CD14-positive monocyte (primary cell): ENCODE data around the gene SNCAIP. TPM values are rescaled to one million over a fixed set of nuclear protein-coding genes. Genes with fewer than 3 reads are reported as not detected.

Experiments used
- DNase-seq, 3 donors: peaks; one replicate each; pipeline ENCODE4 v3.0.0-alpha.2; 2011 to 2022
- H2AFZ ChIP-seq: 2 replicates; pipeline ENCODE4 v1.6.0; 2012; ENCODE audit warnings: mild to moderate bottlenecking, low read depth, low read length, inconsistent platforms; ENCODE audit not compliant: insufficient read depth, poor library complexity, severe bottlenecking
- H3K27ac ChIP-seq, 2 donors: 1 replicate in 1 of 2; 2 replicates in 1 of 2; pipeline ENCODE4 v1.5.1; 2012 to 2013; ENCODE audit warnings: low read length in 2 of 2, control low read depth in 1 of 2, inconsistent platforms in 1 of 2, low read depth in 1 of 2, mild to moderate bottlenecking in 1 of 2
- H3K27me3 ChIP-seq, 2 donors: one replicate each; pipeline versions ENCODE4 v1.6.0 to v1.6.1; 2011 to 2013; ENCODE audit warnings: low read length in 2 of 2; ENCODE audit not compliant: control insufficient read depth in 2 of 2, insufficient read depth in 2 of 2
- H3K36me3 ChIP-seq, 2 donors: replicated peaks in 1 of 2; 1 replicate in 1 of 2; 2 replicates in 1 of 2; pipeline versions ENCODE4 v1.5.1 to v1.6.1; 2012 to 2013; ENCODE audit warnings: low read length in 2 of 2, control low read depth in 1 of 2, inconsistent platforms in 1 of 2, mild to moderate bottlenecking in 1 of 2; ENCODE audit not compliant: insufficient read depth in 2 of 2, control insufficient read depth in 1 of 2
- H3K4me1 ChIP-seq, 2 donors: 1 replicate in 1 of 2; 2 replicates in 1 of 2; pipeline versions ENCODE4 v1.5.1 to v1.6.1; 2012 to 2013; ENCODE audit warnings: low read length in 2 of 2, control low read depth in 1 of 2, inconsistent platforms in 1 of 2, mild to moderate bottlenecking in 1 of 2, moderate library complexity in 1 of 2; ENCODE audit not compliant: insufficient read depth in 2 of 2, control insufficient read depth in 1 of 2
- H3K4me2 ChIP-seq: replicated peaks from 2 replicates; pipeline ENCODE3; 2012; ENCODE audit warnings: low read length, moderate library complexity, mild to moderate bottlenecking; ENCODE audit not compliant: poor library complexity, severe bottlenecking; ENCODE audit errors: extremely low read depth
- H3K4me3 ChIP-seq, 3 experiments: fragments of 200-600 bp in 1 of 3; sonication (generic) in 1 of 3; replicated peaks in 1 of 3; 1 replicate in 2 of 3; 2 replicates in 1 of 3; pipeline ENCODE4 v1.5.1; 2011 to 2013; ENCODE audit warnings: low read length in 3 of 3, mild to moderate bottlenecking in 3 of 3, control low read depth in 2 of 3, low read depth in 2 of 3, inconsistent platforms in 1 of 3, moderate library complexity in 1 of 3
- H3K79me2 ChIP-seq: 2 replicates; pipeline ENCODE4 v1.6.0; 2012; ENCODE audit warnings: mild to moderate bottlenecking, control low read depth, inconsistent platforms, low read length, moderate library complexity; ENCODE audit not compliant: insufficient read depth
- H3K9ac ChIP-seq: 2 replicates; pipeline ENCODE4 v1.6.0; 2017; ENCODE audit warnings: low read length, mild to moderate bottlenecking; ENCODE audit not compliant: insufficient read depth, poor library complexity, severe bottlenecking
- H3K9me3 ChIP-seq, 2 donors: replicated peaks in 1 of 2; 1 replicate in 1 of 2; 2 replicates in 1 of 2; pipeline versions ENCODE4 v1.5.1 to v1.6.1; 2012 to 2013; ENCODE audit warnings: low read length in 2 of 2, control low read depth in 1 of 2; ENCODE audit not compliant: control insufficient read depth in 1 of 2, insufficient read depth in 1 of 2
- H4K20me1 ChIP-seq: 2 replicates; pipeline ENCODE4 v1.6.0; 2012; ENCODE audit warnings: mild to moderate bottlenecking, low read length, control low read depth, moderate library complexity; ENCODE audit not compliant: insufficient read depth
- H3K27ac Mint-ChIP-seq, 7 donors: one replicate each; pipeline ENCODE4 v1.8.0; 2020; ENCODE audit warnings: mild to moderate bottlenecking in 7 of 7, mixed read lengths in 7 of 7, moderate library complexity in 6 of 7, inconsistent platforms in 2 of 7
- H3K27me3 Mint-ChIP-seq, 3 donors: one replicate each; pipeline ENCODE4 v1.8.0; 2021 to 2022; ENCODE audit warnings: low read depth in 3 of 3, mild to moderate bottlenecking in 3 of 3, mixed read lengths in 3 of 3, moderate library complexity in 3 of 3, inconsistent platforms in 1 of 3
- H3K36me3 Mint-ChIP-seq, 2 donors: one replicate each; pipeline ENCODE4 v1.8.0; 2020; ENCODE audit warnings: mixed read lengths in 2 of 2, inconsistent platforms in 1 of 2, mild to moderate bottlenecking in 1 of 2
- H3K4me1 Mint-ChIP-seq: one replicate; pipeline ENCODE4 v1.8.0; 2020; ENCODE audit warnings: mild to moderate bottlenecking, mixed read lengths
- H3K4me3 Mint-ChIP-seq, 2 donors: one replicate each; pipeline ENCODE4 v1.8.0; 2020; ENCODE audit warnings: mild to moderate bottlenecking in 2 of 2, mixed read lengths in 2 of 2, moderate library complexity in 1 of 2
- H3K9me3 Mint-ChIP-seq, 7 donors: one replicate each; pipeline ENCODE4 v1.8.0; 2020 to 2022; ENCODE audit warnings: mixed read lengths in 7 of 7, mild to moderate bottlenecking in 6 of 7, moderate library complexity in 6 of 7, inconsistent platforms in 2 of 7
- intact Hi-C, 2 donors: fragments of 100-400 bp; cut with micrococcal nuclease; formaldehyde crosslinking; loops; one replicate each; pipeline versions ENCODE4 v1.15.0 to v1.15.1; 2023
- polyA plus RNA-seq, 3 donors: library from polyadenylated mRNA; depleted of rRNA in 1 of 3; unstranded in 2 of 3; stranded (reverse) in 1 of 3; fragments of 300-500 nt in 2 of 3; fragments of >200 nt in 1 of 3; fragmentation: Illumina TruSeq in 2 of 3; gene quantifications; 1 replicate in 2 of 3; 2 replicates in 1 of 3; pipeline ENCODE4 v1.2.3, GENCODE V29; 2012 to 2021
- TF ChIP-seq, protein P1 (sequence below): fragments of 200-600 bp; IDR thresholded peaks from one replicate; pipeline ENCODE4 v1.8.0; 2022; ENCODE audit warnings: antibody characterized with exemption, mild to moderate bottlenecking

SNCAIP gene
- polyA plus RNA-seq, 3 donors: not detected

DNA sequence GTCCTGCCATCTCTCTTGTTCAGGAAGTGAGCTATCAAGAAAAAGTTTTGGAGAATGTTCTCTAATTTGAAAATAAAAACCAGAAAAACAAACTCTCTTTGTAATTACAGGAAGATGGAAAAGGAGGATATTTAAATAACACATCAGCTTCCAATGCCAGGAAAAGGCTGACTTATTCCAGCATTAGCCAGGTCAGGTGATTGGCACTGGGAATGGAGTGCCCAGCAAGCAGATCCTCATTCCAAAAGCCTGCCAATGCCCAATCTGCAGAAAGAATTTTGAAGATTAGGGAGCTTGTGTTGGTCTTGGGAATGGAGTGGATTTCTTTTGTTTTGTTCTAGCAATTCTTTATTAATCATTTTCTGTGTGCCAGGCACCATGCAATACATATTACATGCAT, 196.6 kb downstream of the SNCAIP start:
- no peak overlapping the region for H3K9ac ChIP-seq
- H3K4me1 ChIP-seq: no peaks in the 10 kb centered on the region
- H3K4me1 Mint-ChIP-seq: no peaks in the 10 kb centered on the region
- no peak overlapping the region for H3K4me3 Mint-ChIP-seq
- DNase-seq: no peak
- H3K36me3 ChIP-seq: no peaks in the 10 kb centered on the region
- intact Hi-C loops: no loop called here
- TF ChIP-seq, protein P1, sequence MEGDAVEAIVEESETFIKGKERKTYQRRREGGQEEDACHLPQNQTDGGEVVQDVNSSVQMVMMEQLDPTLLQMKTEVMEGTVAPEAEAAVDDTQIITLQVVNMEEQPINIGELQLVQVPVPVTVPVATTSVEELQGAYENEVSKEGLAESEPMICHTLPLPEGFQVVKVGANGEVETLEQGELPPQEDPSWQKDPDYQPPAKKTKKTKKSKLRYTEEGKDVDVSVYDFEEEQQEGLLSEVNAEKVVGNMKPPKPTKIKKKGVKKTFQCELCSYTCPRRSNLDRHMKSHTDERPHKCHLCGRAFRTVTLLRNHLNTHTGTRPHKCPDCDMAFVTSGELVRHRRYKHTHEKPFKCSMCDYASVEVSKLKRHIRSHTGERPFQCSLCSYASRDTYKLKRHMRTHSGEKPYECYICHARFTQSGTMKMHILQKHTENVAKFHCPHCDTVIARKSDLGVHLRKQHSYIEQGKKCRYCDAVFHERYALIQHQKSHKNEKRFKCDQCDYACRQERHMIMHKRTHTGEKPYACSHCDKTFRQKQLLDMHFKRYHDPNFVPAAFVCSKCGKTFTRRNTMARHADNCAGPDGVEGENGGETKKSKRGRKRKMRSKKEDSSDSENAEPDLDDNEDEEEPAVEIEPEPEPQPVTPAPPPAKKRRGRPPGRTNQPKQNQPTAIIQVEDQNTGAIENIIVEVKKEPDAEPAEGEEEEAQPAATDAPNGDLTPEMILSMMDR: no peak
- H3K27ac ChIP-seq: no peak overlapping the region
- H3K9me3 Mint-ChIP-seq: peaks cover 0 to 2% (median 0%) of the 10 kb centered on the region in 7 donors
- no peak overlapping the region for H3K4me3 ChIP-seq
- H2AFZ ChIP-seq: no peak overlapping the region
- H4K20me1 ChIP-seq: no peaks in the 10 kb centered on the region
- no peak overlapping the region for H3K4me2 ChIP-seq
- peaks cover 0 to 1% (median 0%) of the 10 kb centered on the region in 3 donors for H3K27me3 Mint-ChIP-seq
- no peak overlapping the region for H3K27ac Mint-ChIP-seq
- no peaks in the 10 kb centered on the region for H3K36me3 Mint-ChIP-seq
- H3K79me2 ChIP-seq: no peaks in the 10 kb centered on the region
- no peaks in the 10 kb centered on the region for H3K9me3 ChIP-seq
- H3K27me3 ChIP-seq: no peaks in the 10 kb centered on the region

Other genes starting within 250 kb of the SNCAIP start
- gene LOX, start 234.0 kb upstream of the SNCAIP start, polyA plus RNA-seq: not detected
- gene ZNF474, start 182.7 kb upstream of the SNCAIP start, polyA plus RNA-seq: under 1 TPM in 1 of 3 donors, not detected in 2; 0.09 TPM